ENCODE results near the gene ADARB1.

Gene ADARB1

DNA sequence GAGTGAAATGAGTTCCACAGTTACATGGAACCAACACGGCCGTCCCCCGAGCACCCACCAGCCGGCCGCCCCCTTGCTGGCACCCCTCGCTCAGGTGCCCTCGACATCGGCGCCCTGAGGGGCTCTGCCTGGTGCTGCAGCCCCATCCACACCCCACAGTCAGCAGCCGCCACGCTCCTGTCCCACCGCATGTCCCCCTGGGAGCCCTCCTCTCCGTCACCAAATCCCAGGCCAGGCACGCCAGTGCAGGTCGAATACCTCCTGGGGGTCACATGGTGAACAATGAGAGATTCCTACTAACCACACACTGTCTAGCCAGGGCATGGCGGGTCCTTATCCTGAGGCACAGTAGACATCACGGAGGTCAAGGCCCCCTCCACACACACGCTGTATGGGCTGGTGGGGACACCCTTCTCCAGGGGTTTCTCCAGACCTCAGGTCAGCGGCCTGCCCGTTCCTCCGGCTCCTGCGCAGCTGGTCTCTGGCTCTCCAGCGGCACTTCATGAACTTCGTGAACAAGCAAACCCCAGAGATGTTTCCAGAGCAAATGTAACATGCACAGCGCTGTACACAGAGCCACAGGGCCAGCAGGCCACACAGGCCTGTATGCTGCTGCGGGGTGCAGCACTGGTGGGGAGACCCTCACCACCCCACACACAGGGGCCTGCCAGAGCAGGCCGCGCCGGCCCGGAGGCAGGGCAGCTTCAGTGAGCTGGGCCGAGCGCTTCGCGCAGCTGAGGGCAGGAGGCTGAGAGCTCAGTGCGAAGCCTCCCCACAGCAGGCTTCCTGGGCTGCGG is 191.5 kb downstream of the ADARB1 start:
- TF ChIP-seq ZNF274 (IDR thresholded peaks at IDR 0.05; ENCODE audit: low read depth, low read length) (no peak), SUZ12 (IDR thresholded peaks at IDR 0.05; ENCODE audit: extremely low read depth, insufficient read depth, insufficient read length) (no peak), YY1 (IDR thresholded peaks at IDR 0.05; ENCODE audit: insufficient read depth, insufficient read length) (no peak)
- peaks cover 19% of the 10 kb centered on the region for H3K9me3 ChIP-seq (ENCODE audit: insufficient read depth, low read length)
- H3K9ac ChIP-seq (ENCODE audit: insufficient read length, low read depth): peak overlapping the region; percentile 3
- H3K4me3 ChIP-seq (ENCODE audit: insufficient read length, low read depth): no peak overlapping the region
- H3K4me1 ChIP-seq (ENCODE audit: insufficient read depth, insufficient read length): peaks cover 2% of the 10 kb centered on the region
- DNase-seq (ENCODE audit: low read depth, low spot score): no peak
- H3K27me3 ChIP-seq (ENCODE audit: insufficient read depth, insufficient read length): no peaks in the 10 kb centered on the region
- H3K36me3 ChIP-seq (ENCODE audit: insufficient read depth, insufficient read length, low read length): peaks cover 77% of the 10 kb centered on the region

DNA sequence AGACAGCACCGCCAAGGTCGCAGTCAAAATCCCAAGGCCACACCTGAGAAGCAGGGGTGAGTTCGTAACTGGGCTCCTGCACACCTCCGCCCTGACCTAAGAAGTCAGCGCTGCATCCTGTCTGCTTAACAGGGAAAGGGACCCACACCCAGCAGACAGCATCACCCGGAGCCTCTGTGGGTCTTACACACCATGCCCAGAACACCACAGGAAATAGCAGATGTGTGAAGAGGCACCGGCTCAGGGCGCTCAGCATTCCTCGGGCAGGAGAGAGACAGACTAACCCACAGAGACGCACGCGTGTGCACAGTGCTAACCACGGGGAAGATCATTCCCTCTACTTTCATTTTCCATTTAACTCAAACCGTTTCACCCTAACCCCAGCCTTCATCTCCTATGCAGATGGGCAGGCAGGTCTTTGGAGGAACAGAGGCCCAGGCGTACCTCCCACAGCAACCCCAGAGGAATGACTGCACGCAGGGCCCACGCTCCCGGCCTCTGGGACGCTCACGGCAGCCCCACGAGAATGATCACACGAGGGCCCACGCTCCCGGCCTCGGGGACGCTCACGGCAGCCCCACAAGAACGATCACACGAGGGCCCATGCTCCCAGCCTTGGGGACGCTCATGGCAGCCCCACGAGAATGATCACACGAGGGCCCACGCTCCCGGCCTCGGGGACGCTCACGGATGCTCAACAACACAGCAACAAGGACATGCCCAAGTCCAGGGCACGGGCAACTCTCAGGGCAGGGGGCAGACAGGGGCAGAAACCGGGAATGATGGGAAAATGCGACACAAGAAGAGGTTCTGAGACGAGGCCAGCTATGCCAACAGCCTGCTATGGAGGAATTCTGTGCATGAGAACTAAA is 192.4 kb downstream of the ADARB1 start:
- no peak for TF ChIP-seq SUZ12 (IDR thresholded peaks at IDR 0.05; ENCODE audit: extremely low read depth, insufficient read depth, insufficient read length)
- no peak for TF ChIP-seq ZNF274 (IDR thresholded peaks at IDR 0.05; ENCODE audit: low read depth, low read length)
- no peak for TF ChIP-seq YY1 (IDR thresholded peaks at IDR 0.05; ENCODE audit: insufficient read depth, insufficient read length)
- no peak for DNase-seq (ENCODE audit: low read depth, low spot score)
- Histone ChIP-seq H3K4me3 (ENCODE audit: insufficient read length, low read depth) (no peak overlapping the region), H3K9ac (ENCODE audit: insufficient read length, low read depth) (no peak overlapping the region), H3K36me3 (ENCODE audit: insufficient read depth, insufficient read length, low read length) (peaks cover 83% of the 10 kb centered on the region), H3K9me3 (ENCODE audit: insufficient read depth, low read length) (peaks cover 27% of the 10 kb centered on the region), H3K4me1 (ENCODE audit: insufficient read depth, insufficient read length) (peaks cover 2% of the 10 kb centered on the region), H3K27me3 (ENCODE audit: insufficient read depth, insufficient read length) (no peaks in the 10 kb centered on the region)

DNA sequence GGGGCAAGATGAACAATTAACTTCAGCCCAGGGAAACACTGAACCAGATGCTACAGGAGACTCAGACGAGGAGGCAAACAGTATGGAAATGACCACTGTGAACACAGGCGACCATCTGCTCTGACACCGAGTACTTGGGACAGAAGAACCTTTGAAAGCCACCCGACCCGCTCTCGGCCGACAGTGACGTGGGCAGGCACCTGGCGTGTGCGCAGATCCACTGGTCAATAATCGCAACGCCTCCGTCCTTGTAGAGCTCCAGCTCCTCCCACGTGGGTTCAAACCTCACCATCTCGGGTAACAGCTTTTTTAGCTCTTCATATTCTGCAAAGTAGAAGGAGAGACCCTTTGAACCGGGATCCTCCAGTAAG is 193.0 kb downstream of the ADARB1 start:
- H3K27me3 ChIP-seq (ENCODE audit: insufficient read depth, insufficient read length): no peaks in the 10 kb centered on the region
- TF ChIP-seq SUZ12 (IDR thresholded peaks at IDR 0.05; ENCODE audit: extremely low read depth, insufficient read depth, insufficient read length): no peak
- TF ChIP-seq YY1 (IDR thresholded peaks at IDR 0.05; ENCODE audit: insufficient read depth, insufficient read length): no peak
- H3K4me1 ChIP-seq (ENCODE audit: insufficient read depth, insufficient read length): peaks cover 2% of the 10 kb centered on the region
- no peak for DNase-seq (ENCODE audit: low read depth, low spot score)
- H3K9ac ChIP-seq (ENCODE audit: insufficient read length, low read depth): no peak overlapping the region
- H3K36me3 ChIP-seq (ENCODE audit: insufficient read depth, insufficient read length, low read length): peaks cover 82% of the 10 kb centered on the region
- peaks cover 33% of the 10 kb centered on the region for H3K9me3 ChIP-seq (ENCODE audit: insufficient read depth, low read length)
- H3K4me3 ChIP-seq (ENCODE audit: insufficient read length, low read depth): no peak overlapping the region

DNA sequence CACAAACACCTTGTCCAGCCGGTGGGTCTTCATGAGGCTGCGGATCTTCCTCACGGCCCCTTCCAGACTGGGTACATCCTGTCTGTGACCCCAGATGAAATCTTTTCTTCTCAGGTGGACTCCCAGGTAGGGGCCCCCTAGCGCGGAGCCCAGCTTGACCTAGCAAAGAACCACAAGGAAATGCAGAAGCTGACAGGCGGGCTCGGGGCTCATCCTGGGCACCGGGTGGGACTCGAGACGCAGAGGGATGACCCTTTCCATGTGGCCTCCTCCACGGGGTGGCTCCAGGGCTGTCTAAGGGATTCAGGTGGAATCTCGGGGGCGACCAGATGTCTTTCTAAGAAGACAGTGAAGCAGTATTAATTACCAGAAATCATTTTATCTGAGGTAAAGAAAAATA is 195.5 kb downstream of the ADARB1 start:
- no peak for TF ChIP-seq YY1 (IDR thresholded peaks at IDR 0.05; ENCODE audit: insufficient read depth, insufficient read length)
- no peak for TF ChIP-seq ZNF274 (IDR thresholded peaks at IDR 0.05; ENCODE audit: low read depth, low read length)
- TF ChIP-seq SUZ12 (IDR thresholded peaks at IDR 0.05; ENCODE audit: extremely low read depth, insufficient read depth, insufficient read length): no peak
- H3K9ac ChIP-seq (ENCODE audit: insufficient read length, low read depth): no peak overlapping the region
- peaks cover 36% of the 10 kb centered on the region for H3K9me3 ChIP-seq (ENCODE audit: insufficient read depth, low read length)
- no peak for DNase-seq (ENCODE audit: low read depth, low spot score)
- H3K27me3 ChIP-seq (ENCODE audit: insufficient read depth, insufficient read length): no peaks in the 10 kb centered on the region
- H3K4me1 ChIP-seq (ENCODE audit: insufficient read depth, insufficient read length): no peaks in the 10 kb centered on the region
- peaks cover 82% of the 10 kb centered on the region for H3K36me3 ChIP-seq (ENCODE audit: insufficient read depth, insufficient read length, low read length)
- H3K4me3 ChIP-seq (ENCODE audit: insufficient read length, low read depth): no peak overlapping the region

DNA sequence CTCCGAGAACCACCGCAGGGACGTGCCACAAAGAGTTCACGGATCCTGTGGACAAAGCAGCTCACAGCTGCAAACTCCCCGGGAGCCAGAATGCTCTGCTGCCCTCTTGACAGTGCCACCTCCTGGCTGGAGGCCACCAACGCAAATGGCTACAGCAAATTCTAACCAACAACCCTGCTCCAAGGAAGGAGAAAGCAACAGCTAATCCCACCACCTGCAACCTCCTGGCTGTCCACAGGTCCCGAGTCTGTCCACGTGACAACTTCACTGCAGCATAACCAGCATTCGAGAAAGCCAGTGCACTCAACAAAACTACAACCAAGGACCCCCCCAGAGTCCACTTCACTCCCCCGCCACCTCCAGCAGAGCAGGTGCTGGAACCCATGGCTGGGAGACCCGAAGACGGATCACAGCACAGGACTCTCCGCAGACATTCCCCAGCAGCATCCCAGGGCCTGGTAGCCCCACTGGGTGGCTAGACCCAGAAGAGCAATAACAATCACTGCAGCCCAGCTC is 196.0 kb downstream of the ADARB1 start:
- H3K9me3 ChIP-seq (ENCODE audit: insufficient read depth, low read length): peaks cover 36% of the 10 kb centered on the region
- no peak for DNase-seq (ENCODE audit: low read depth, low spot score)
- H3K9ac ChIP-seq (ENCODE audit: insufficient read length, low read depth): no peak overlapping the region
- H3K4me3 ChIP-seq (ENCODE audit: insufficient read length, low read depth): no peak overlapping the region
- no peaks in the 10 kb centered on the region for H3K4me1 ChIP-seq (ENCODE audit: insufficient read depth, insufficient read length)
- no peak for TF ChIP-seq YY1 (IDR thresholded peaks at IDR 0.05; ENCODE audit: insufficient read depth, insufficient read length)
- no peak for TF ChIP-seq SUZ12 (IDR thresholded peaks at IDR 0.05; ENCODE audit: extremely low read depth, insufficient read depth, insufficient read length)
- TF ChIP-seq ZNF274 (IDR thresholded peaks at IDR 0.05; ENCODE audit: low read depth, low read length): no peak
- H3K27me3 ChIP-seq (ENCODE audit: insufficient read depth, insufficient read length): no peaks in the 10 kb centered on the region
- H3K36me3 ChIP-seq (ENCODE audit: insufficient read depth, insufficient read length, low read length): peaks cover 82% of the 10 kb centered on the region

Measured in NT2/D1 (cell line).